ENCODE measurements around the gene RAPGEF4. TPM values are rescaled to one million over a fixed set of nuclear protein-coding genes. Genes with fewer than 3 reads are reported as not detected.

The RAPGEF4 gene
- polyA plus RNA-seq, 1 experiment: 0.60 TPM

DNA sequence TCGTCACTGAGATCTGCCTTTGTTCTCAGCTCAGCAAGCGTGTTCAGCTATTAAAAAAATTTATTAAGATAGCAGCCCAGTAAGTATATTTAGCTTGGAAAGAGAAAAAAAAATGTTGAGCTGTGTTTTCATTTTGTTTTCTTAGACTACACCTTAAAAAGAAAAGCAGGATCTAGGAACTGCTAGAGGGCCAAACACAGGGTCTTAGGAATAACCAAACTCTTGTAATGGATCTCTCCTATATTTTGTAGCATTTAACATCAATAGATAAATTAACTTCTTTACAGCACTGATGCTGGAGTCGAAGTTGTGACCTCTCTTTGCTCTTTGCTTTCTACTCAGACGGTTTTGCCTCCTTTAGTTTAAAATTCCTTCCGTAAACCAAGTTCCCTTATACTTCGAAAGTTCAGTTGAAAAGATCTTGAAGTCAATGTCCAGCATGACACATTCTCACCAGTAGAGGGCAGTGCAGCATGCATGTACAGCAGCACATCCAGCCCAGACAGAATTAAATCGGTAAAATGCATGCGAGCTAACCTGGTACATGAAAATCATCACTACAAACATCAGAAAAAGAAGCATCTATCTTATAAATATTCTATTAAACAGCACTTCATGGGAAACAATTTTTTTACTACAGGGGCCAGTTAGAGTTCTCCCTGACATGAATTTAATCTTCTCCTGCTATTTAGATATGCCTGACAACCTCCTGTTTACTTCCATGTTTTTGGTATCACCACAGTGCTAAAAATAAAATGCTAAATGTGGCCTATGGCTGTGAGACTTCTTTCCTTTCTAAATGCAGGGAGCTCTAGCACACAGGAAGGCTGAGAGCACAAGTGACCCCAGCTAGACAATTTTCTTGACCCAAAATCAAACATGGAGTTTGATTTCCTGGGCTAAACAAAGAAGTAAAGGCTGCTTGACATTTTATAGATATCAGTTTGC is 291.8 kb downstream of the RAPGEF4 start:
- TF ChIP-seq, protein P1, sequence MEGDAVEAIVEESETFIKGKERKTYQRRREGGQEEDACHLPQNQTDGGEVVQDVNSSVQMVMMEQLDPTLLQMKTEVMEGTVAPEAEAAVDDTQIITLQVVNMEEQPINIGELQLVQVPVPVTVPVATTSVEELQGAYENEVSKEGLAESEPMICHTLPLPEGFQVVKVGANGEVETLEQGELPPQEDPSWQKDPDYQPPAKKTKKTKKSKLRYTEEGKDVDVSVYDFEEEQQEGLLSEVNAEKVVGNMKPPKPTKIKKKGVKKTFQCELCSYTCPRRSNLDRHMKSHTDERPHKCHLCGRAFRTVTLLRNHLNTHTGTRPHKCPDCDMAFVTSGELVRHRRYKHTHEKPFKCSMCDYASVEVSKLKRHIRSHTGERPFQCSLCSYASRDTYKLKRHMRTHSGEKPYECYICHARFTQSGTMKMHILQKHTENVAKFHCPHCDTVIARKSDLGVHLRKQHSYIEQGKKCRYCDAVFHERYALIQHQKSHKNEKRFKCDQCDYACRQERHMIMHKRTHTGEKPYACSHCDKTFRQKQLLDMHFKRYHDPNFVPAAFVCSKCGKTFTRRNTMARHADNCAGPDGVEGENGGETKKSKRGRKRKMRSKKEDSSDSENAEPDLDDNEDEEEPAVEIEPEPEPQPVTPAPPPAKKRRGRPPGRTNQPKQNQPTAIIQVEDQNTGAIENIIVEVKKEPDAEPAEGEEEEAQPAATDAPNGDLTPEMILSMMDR (IDR thresholded peaks at IDR 0.05; ENCODE audit: insufficient read depth, low read depth, low read length): peak; percentile 83
- no peaks in the 10 kb centered on the region for H3K27me3 ChIP-seq (ENCODE audit: control insufficient read depth, insufficient read depth, low read length)
- DNase-seq (ENCODE audit: low read depth): no peak
- CTCF ChIA-PET: interaction anchor here (0.6 to 12.8 kb wide), 65 partner anchors 9 to 893 kb away, joined by 3 to 200 read pairs (median 4); no protein-coding TSS in a partner anchor
- H3K4me3 ChIP-seq (ENCODE audit: low read depth, low read length): no peak overlapping the region
- POLR2A ChIA-PET: interaction anchor here (0.6 kb wide), 1 partner anchor 62 kb away, joined by 6 read pairs; no protein-coding TSS in a partner anchor
- H3K36me3 ChIP-seq (ENCODE audit: control insufficient read depth, insufficient read depth, low read length): no peaks in the 10 kb centered on the region

DNA sequence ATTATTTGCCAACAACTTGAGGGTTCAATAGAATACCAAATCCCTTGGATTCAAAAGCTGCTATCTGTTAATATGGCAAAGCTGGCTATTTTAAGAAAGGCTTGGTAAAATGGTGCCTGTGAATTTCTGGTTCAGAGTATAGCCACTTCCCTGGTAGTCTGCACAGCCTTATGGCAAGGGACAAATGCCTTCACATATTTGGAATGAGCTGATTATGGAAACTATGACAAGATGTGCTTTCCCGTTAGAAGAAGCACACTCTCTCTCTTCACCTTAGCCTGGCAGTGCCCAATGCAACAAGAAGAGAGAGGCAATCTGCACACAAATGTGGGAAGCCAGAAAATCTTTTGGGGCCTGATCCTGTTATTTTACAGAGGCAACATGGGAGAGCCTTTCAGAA is 292.5 kb downstream of the RAPGEF4 start:
- TF ChIP-seq, protein P1 (IDR thresholded peaks at IDR 0.05; ENCODE audit: insufficient read depth, low read depth, low read length): no peak
- Histone ChIP-seq H3K27me3 (ENCODE audit: control insufficient read depth, insufficient read depth, low read length) (no peaks in the 10 kb centered on the region), H3K4me3 (ENCODE audit: low read depth, low read length) (no peak overlapping the region), H3K36me3 (ENCODE audit: control insufficient read depth, insufficient read depth, low read length) (no peaks in the 10 kb centered on the region)
- CTCF ChIA-PET: interaction anchor here (0.6 to 12.8 kb wide), 50 partner anchors 8 to 893 kb away, joined by 3 to 200 read pairs (median 5); no protein-coding TSS in a partner anchor
- no peak for DNase-seq (ENCODE audit: low read depth)
- POLR2A ChIA-PET: no interaction called here

DNA sequence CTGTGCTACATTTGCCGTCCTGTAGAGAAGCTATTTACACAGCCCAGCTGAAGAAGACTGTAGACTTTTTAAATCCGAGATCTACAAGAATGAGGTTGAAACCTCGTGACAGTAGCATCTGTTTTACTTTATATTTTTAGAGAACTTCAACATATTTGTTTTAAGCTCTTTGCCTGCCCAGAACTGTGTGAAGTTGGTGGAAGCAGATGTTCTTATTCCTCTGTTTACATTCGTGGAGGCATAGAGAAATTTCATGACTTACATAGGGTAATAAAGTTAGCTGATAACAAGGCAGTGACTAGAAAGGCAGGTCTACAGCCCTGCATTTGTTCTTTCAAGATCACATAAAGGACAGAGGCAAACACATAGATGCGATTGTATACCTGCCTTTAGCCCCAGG is 293.0 kb downstream of the RAPGEF4 start:
- peak; percentile 56 for DNase-seq (ENCODE audit: low read depth)
- Histone ChIP-seq H3K27me3 (ENCODE audit: control insufficient read depth, insufficient read depth, low read length) (no peaks in the 10 kb centered on the region), H3K36me3 (ENCODE audit: control insufficient read depth, insufficient read depth, low read length) (no peaks in the 10 kb centered on the region), H3K4me3 (ENCODE audit: low read depth, low read length) (no peak overlapping the region)
- TF ChIP-seq, protein P1 (IDR thresholded peaks at IDR 0.05; ENCODE audit: insufficient read depth, low read depth, low read length): peak; percentile 12; the same call in 1 of the 2 replicates
- ChIA-PET POLR2A (no interaction called here), CTCF (interaction anchor here (1.0 to 12.8 kb wide), 17 partner anchors 11 to 222 kb away, joined by 3 to 200 read pairs (median 6); no protein-coding TSS in a partner anchor)

DNA sequence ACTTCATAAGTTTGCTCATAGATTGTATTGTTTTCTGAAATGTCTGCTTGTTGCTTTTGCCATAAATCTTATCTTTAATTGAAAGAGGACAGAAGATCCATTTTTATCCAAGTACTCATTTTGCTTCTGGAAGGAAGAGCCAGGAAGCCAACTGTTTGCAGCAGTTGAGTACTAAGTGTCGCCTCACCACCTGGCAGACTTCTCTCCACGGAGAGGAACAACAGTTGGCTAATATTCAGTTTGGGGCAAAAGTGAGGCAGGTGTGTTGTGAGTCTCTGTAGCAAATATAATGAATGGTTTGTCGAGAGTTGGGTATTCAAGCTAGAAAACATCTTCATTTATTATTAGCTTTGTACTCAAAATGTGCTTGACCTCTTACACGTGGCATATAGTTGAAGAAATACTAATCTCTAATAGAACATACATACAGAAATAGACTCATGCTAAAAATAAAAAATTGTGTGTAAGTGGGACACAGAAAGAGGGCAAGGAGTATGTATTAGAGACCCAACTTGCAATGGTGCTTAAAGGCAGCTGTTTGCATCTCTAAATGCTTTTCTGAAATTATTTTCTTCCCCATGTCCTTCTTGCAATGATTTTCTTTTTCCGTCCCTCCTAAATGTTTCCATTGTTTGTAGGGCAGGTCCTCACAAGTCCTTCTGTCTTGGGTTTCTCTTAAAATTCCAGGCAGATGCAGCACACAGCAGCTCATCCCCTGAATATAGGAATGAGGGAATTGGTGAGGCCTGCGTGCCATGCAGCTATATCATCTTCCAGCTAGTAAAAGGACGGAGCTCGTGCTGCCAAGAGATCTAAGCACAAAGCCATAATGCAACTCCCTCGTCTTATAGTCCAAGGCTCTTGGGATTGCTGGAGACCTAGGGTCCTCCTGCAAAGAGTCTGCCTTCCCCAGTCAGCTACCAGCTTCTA is 295.2 kb downstream of the RAPGEF4 start:
- H3K27me3 ChIP-seq (ENCODE audit: control insufficient read depth, insufficient read depth, low read length): no peaks in the 10 kb centered on the region
- POLR2A ChIA-PET: no interaction called here
- CTCF ChIA-PET: interaction anchor here (1.4 to 12.8 kb wide), 2 partner anchors 78 to 180 kb away, joined by 3 to 200 read pairs; no protein-coding TSS in a partner anchor
- H3K36me3 ChIP-seq (ENCODE audit: control insufficient read depth, insufficient read depth, low read length): no peaks in the 10 kb centered on the region
- TF ChIP-seq, protein P1 (IDR thresholded peaks at IDR 0.05; ENCODE audit: insufficient read depth, low read depth, low read length): no peak
- DNase-seq (ENCODE audit: low read depth): no peak
- no peak overlapping the region for H3K4me3 ChIP-seq (ENCODE audit: low read depth, low read length)
